GM19468 (cell line): Measurements from ENCODE around the gene NEXN.
A peak's percentile ranks its signal among the peaks of the same experiment; 100 is the strongest.
"Not testable (repeated sequence)": the region's sequence is repeated elsewhere in the genome, so short reads cannot be mapped to it uniquely, and the experiment has no call there.

ENCODE experiments used
- ATAC-seq: cut with Tn5 transposase; IDR thresholded peaks from one replicate; pipeline ENCODE4 v1.9.1; 2021; ENCODE audit warnings: mild to moderate bottlenecking, moderate library complexity, moderate number of reproducible peaks; ENCODE audit not compliant: unreplicated experiment; ENCODE audit errors: extremely low read depth

The NEXN gene

DNA sequence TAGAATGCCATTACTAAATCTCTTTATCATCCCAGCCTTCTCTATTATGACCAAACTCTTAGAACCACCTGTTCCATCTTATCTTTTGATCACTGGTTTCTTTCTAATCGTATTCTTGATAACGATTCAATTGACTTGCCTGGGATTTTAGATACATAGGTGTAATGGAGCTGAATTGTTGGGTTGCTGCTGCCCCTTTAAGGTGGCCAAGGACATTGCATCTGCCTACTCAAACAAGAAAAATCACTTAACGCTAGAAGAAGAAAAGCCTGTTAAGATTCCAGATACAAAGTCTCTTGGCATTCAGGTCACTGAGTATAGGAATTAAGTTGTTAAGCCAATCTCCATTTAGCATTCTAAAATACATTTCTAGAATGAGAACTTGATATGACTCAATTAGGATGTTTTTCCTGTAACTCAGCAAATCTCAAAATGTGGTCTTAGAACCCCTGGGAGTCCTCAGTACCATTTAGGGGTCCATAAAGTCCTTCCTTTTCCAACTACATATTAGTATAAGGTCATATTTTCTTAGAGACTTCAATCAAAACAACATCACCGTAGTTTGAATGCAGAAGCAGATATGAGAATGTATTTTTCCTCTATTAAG is 12.4 kb downstream of the NEXN start:
- no peak for ATAC-seq

DNA sequence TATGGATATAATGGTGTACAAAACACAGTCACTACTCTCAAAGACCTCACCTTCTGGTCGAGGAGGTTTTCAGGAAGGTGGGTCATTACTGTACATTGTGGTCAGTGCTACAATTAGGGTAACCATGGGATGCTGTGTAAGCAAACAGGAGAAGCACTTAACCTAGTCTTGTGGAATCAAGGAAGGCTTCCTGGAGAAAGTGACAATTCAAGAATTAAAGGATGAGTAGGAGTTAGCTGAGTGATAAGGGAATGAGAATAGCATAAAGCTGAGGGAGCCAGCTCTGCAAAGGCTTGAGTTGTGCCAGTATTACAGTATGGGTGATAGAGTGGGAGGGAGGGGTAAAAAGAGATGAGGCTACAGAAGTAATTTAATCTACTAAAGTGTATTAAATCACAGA is 17.2 kb downstream of the NEXN start:
- ATAC-seq = no peak

DNA sequence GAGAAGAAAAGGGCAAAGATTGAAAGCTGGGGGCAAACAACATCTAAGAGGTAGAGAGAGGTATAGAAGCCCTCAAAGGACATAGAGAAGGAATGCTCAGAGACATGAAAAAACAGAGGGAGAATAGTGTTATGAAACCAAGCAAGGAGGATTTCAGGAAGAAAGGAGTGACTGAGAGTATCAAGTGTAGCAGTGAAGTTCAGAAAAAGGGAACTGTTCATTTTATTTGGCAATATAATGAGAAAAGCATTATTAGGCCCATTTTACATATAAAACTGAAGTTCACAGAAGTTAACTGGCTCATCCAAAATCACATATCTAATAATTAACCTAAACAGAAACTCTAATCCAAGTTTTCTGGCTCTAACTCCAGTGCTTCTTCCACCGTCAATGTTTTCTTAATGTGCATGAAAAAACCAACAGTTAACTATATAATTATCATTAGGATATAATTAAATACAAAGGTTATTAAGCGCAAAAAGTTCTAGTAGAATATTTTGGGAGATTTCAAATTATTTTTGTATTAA is 17.7 kb downstream of the NEXN start:
- no peak for ATAC-seq

DNA sequence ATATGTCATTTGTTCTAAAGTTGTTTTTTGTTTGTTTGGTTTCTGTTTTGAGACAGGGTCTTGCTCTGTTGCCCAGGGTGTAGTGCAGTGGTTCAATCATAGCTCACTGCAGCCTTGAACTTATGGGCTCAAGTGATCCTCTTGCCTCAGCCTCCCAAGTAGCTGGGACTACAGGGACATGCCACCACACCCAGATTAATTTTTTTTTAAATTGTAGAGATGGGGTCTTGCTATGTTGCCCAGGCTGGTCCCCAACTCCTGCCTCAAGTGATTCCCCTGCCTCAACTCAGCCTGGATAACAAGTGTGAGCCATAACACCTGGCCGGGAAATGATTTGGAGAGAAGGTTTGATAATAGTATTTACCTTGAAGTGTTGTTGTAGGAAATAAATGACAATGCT is 18.2 kb downstream of the NEXN start:
- no peak for ATAC-seq

DNA sequence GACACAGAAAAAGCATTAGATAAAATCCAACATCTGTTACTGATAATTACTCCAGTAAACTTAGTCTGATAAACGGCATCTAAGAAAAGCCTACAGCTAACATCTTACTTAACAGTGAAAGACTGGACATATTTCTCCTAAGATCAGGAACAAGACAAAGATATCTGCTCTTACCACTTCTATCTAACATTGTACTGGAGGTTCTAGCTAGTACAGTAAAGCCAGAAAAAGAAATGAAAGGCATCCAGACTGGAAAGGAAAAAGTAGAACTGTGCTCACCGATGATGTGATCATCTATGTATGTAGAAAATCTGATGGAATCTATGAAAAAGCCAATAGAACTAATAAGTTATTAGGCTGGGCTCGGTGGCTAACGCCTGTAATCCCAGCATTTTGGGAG is 21.7 kb downstream of the NEXN start:
- ATAC-seq = no peak

DNA sequence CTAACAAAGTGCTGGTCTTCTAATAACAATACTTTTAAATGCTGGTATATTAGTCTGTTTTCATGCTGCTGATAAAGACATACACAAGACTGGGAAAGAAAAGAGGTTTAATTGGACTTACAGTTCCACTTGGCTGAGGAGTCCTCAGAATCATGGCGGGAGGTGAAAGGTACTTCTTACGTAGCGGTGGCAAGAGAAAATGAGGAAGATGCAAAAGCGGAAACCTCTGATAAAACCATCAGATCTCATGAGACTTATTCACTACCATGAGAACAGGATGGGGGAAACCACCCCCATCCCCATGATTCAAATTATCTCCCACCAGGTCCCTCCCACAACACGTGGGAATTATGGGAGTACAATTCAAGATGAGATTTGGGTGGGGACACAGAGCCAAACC is 30.5 kb downstream of the NEXN start:
- ATAC-seq = not testable (repeated sequence)

DNA sequence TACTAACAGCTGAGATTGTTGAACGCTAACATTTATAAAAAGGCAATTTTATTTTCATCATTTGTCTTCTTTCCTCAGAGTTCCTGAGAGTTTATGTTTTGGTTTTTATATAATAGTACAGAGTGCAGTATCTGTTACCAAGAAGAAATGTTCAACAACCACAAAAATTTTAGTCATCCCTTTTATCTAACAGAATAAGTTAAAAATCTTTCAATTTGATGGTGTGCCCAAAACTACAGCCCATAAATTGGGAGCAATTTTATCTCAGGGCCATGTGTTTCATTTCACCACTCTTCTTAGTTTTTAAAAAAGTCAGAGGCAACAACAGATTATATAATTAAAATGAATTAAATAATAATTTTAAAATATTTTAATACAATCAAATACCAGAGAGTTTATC is 37.1 kb downstream of the NEXN start:
- no peak for ATAC-seq

DNA sequence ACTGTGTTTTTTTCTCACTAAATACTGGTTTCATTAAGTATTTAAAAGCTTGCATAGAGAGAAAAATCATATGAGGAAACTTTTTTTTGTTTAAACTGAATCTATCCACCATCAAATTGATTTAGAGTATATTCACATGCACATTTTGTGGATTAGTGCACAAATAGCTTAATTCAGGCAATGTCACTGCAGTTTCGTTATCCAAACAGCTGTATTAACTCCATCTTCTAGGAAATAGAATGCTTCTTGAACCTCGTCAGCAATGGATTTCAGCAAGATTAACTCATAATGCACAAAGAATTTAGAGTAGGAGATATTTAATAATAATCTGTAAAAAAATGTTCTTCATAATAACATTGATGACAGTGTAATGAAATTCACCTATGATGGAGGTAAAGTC is 37.5 kb downstream of the NEXN start:
- ATAC-seq = no peak

DNA sequence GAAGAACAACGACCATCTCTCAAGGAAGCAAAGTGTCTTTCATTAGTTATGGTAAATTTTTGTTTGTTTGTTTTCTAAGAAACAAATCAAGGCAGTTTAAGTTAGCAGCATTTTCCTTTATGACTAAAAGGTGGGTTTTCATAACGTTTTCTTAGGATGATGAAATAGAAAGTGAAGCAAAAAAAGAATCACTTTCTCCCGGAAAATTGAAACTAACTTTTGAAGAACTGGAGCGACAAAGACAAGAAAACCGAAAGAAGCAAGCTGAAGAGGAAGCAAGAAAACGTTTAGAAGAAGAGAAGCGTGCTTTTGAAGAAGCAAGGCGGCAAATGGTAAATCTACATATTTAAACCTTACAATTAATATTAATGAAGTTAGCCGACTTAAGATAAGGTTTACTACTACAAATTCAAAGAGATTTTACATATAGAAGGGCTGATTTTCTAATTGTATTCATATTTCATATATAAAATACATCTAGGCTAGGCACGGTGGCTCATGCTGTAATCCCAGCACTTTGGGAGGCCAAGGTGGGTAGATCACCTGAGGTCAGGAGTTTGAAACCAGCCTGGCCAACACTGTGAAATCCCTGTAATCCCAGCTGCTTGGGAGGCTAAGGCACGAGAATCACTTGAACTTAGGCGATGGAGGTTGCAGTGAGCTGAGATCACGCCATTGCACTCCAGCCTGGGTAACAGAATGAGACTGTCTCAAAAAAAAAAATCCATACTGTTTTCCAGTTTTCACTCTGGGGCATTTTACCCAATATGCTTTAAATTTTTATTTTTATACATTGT is 38.3 kb downstream of the NEXN start:
- no peak for ATAC-seq

DNA sequence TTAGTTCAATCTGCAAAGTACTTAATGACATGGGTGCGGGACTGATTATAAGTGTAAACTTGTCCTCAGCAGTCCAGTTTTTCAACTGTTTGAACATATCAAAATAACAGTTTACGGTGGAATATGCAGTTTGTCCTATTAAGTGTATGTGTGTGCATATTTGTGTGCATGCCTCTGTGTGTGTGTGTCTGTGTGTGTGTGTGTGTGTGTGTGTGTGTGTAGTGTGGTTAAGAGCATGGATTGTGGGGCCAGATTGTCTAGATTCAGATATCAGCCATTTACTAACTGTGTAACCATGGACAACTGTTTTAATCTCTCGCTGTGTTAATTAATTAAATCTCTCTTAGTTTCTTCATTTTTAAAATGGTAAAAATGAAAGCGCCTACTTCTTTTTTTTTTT is 39.0 kb downstream of the NEXN start:
- no peak for ATAC-seq

DNA sequence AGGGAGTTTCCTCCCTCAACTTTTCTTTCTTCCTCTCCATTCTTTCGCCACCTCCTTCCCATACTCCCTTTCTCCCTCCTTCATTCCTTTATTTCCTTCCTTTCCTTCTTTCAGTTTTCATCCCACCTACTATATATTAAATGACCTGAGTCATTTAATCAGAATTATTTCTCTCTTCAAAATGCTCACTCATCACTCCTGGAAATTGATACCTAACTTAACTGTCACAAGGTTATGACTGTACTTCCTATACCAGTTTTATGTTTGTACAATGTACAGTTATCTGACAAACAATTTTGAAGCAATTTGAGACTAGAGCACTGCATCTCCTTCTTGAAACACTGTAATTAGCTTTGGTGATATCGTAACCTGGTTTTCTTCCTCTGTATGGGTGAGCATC is 41.4 kb downstream of the NEXN start:
- no peak for ATAC-seq

DNA sequence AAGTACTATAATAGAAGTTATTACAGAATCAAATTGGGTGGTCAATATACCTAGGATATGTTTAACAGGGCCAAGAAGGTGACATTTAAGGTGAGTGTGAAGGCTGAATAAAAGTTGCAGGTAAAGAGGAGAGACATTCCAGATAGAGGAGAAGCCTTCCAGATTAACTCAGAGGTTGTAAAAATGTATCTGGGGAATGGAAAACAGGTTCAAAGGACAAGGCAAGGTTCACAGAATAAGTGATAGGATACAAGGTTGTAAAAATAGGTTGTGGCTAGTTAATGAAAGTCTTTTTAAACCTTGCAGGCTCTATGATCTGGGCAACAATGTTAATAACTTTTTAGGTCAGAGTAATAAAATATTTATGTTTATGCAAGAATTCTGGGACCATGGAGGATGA is 50.2 kb downstream of the NEXN start:
- ATAC-seq = no peak

DNA sequence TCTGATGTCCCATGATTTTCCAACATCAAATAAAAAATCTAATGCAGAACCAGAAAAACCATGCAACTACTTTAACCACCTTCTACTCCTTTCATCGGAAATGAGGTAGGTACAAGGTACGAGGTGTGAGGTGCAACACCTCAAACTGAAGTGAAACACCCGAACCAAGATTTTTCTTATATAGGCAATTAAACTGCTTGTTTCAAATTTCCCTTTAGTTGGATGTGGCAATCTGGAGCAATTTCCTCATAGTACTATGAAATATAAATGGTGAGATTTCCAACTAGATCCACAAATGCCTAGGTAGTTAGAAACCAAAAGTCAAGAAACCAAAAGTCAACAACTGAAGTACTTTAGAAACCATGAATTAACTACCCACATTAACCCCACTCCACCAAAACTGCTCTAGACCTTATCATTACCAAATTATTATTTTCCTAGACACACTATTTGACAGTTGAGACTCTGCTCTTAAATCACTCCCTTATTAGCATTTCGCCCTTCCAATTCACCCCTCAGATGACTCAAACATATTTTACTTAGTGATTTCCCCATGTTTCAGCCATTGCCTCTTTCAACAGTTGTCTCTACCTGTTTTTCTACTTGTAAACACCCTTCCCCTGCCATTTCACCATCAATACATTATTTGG is 52.6 kb downstream of the NEXN start:
- ATAC-seq = no peak

DNA sequence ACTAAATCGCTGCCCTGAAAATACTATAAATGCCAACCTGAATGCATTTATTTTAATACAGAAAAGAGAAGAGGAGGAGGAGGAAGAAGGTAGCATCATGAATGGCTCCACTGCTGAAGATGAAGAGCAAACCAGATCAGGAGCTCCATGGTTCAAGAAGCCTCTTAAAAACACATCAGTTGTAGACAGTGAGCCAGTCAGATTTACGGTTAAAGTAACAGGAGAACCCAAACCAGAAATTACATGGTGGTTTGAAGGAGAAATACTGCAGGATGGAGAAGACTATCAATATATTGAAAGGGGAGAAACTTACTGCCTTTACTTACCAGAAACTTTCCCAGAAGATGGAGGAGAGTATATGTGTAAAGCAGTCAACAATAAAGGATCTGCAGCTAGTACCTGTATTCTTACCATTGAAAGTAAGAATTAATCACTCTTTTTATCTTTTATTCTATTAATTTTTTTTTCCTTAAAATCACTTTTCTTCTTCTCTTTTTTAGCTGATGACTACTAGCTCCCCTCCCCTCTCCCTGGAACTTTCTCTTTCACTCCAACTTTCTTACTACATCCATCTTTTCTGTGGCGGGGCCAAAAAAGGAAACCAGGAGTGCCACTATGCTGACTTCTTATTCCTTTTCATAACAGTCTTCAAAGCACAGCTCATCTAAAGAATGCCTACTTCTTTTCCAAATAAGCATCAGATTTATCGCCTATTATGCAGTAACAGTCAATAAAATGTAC is 54.1 kb downstream of the NEXN start:
- no peak for ATAC-seq

DNA sequence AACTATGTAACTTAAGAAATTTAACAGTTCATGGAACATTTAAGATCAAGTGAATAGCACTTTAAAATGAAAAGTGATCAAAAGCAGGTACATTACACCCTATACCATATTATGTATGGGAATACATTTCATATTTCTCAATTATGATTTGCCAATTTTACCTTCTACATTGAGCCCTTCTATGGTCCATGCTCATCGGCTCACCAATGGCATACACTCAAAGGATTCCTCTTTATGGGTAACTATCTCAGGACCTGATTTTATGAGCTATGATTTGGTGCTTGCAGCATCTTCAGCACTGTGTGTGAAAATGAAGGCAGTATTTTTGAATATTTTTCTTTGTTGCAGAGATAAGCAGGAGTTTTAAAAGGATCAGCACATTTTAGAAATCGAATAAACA is 56.9 kb downstream of the NEXN start:
- no peak for ATAC-seq

DNA sequence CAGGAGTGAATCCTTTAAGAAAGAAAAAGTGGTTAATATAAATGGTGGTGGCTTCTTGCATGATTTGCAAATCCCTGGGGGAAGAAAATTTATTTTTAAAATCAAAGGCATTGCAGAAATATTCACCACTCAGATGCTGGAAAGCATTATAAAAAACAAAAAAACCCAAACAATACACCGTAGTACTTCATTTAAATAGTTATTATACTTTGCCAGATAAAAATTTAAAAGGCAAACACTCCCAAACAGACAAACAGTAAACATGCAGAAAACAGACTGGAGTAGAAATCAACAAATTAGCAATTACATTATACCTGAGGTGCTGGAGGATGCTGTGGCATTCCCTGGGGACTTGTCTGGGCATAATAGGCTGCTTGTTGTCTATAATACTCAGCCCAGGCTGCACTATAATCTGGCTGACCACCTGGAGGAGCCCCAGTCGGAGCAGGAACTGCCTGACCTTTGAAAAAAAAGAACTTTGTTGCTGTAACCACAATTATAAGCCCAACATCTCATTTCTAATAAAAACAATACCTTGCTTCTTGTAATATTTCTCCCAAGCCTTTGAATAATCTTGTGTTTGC is 60.5 kb downstream of the NEXN start:
- ATAC-seq = no peak

DNA sequence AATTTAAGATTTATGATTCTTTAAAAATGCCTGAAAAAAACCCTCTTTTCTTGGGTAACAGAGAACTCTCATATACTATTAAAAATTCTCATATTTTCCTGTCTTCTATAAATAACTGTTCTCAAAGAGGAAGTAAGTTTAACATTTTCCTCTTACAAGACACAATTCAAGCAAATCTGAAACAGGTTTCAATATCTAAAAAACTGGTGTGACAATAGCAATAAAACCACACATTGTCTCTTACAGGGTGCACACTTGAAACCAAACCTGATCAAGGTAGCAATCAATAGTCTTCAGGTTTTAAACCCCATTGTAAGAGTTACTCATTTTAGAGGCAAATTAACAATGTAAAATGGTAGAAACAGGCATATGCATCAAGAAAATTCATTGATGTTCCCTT is 62.4 kb downstream of the NEXN start:
- peak; percentile 21 for ATAC-seq

DNA sequence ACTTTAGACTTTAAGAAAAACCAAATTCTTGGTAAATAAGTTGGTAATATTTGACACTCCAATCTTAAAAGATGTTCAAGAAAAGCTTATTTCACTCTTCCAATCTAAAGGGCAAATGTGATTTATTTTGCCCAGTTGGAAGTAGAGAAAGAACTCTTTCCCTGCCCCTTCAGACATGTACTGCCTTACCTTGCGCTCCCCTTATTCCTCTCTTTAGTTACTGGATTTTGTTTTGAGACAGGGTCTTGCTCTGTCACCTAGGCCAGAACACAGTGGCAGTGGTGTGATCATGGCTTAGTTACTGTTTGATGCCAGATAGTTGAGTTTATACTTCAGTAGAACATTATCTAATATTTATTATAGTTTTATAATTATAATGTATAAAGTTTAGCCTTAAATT is 62.9 kb downstream of the NEXN start:
- no peak for ATAC-seq

DNA sequence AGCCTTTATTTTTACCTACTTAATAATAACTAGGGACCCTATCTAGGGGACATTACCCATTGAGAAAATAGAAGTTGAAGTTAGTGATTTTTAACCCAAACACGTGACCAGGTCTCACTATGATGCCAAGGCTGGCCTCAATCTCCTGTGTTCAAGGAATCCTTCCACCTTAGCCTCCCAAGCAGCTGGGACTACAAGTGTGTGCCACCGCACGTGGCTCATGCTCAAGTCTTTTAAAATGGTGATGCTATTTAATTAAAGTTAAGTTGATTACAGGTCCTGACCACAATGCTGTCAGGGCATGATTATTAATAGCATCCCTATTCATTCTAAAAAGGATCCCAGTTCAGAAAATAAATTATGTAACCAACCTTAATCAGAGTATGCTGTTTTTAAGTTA is 65.5 kb downstream of the NEXN start:
- no peak for ATAC-seq

DNA sequence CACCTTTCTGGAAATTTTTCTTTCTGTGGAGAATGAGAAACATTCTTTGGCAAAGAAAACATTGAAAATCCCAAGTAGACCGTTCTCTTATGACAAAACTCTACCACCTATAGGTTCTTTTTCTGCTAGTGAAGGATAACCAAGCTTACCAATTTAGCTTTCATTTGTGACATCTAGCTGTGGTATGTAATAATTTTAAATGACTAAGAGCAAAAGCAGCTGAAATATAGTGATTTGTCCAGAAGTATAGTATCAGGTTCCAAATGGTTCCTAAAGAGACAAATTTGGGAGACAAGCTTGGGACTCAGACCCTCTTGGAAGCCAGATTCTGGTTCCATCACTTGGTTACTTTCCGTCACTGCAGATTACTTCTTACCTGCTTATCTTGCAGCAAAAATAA is 66.1 kb downstream of the NEXN start:
- no peak for ATAC-seq
